ENCODE measurements around the gene ATP9A.

Gene ATP9A

GRCh38 chr20:51608061-51608460 lies 160.1 kb downstream of the ATP9A start:
- DNase-seq (ENCODE audit: low read depth in 1 of 2, low spot score in 1 of 2) = no peak

DNA sequence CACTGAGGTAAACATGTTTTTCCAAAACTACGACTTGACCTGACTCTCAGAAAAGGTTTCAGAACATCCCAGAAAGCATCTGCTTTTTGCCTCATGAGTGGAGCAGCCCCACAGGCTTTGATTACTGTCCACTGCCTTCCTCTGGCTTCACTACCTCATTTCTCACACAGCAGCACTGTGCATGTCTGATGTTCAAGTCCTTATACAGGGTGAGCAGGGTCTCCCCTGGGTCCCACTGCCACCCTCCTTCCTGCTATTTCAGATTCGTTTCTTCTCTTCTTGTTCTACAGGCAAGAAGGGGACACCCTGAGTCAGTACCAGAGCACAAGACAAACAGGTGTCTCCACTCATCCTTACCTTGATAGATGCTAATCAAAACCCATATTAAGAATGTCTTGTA lies 161.0 kb downstream of the ATP9A start:
- DNase-seq (ENCODE audit: low read depth in 1 of 2, low spot score in 1 of 2) = no peak

DNA sequence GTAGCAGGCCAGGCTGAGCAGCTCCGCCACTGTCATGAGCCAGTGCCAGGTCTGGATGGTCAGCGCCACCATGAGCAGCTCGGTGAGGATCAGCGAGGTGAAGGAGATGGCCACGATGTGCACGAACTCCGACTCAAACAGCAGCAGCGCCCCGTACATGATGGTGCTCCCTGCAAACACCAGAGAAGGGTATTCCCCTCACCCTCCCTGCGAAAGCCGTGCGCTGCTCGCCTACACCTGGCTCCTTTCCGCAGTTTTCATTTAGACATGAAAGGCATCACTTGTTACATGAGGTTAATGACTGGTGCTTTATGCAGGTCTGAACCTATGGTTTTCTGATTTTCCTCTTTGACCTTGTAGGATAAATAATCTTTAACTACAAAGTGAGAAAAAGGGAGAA lies 163.3 kb downstream of the ATP9A start:
- DNase-seq (ENCODE audit: low read depth in 1 of 2, low spot score in 1 of 2) = no peak

- DNase-seq (ENCODE audit: low read depth in 1 of 2, low spot score in 1 of 2) = no peak
These were observed 166.1 kb downstream of the ATP9A start for GRCh38 chr20:51602131-51602530.

- DNase-seq (ENCODE audit: low read depth in 1 of 2, low spot score in 1 of 2) = no peak
These were observed 167.2 kb downstream of the ATP9A start for GRCh38 chr20:51600950-51601349.

GRCh38 chr20:51600016-51600420 lies 168.2 kb downstream of the ATP9A start:
- DNase-seq (ENCODE audit: low read depth in 1 of 2, low spot score in 1 of 2) = no peak

GRCh38 chr20:51598556-51598955 lies 169.6 kb downstream of the ATP9A start:
- DNase-seq (ENCODE audit: low read depth in 1 of 2, low spot score in 1 of 2) = no peak

- no peak for DNase-seq (ENCODE audit: low read depth in 1 of 2, low spot score in 1 of 2)
These were observed 170.6 kb downstream of the ATP9A start for GRCh38 chr20:51597389-51598231.

DNA sequence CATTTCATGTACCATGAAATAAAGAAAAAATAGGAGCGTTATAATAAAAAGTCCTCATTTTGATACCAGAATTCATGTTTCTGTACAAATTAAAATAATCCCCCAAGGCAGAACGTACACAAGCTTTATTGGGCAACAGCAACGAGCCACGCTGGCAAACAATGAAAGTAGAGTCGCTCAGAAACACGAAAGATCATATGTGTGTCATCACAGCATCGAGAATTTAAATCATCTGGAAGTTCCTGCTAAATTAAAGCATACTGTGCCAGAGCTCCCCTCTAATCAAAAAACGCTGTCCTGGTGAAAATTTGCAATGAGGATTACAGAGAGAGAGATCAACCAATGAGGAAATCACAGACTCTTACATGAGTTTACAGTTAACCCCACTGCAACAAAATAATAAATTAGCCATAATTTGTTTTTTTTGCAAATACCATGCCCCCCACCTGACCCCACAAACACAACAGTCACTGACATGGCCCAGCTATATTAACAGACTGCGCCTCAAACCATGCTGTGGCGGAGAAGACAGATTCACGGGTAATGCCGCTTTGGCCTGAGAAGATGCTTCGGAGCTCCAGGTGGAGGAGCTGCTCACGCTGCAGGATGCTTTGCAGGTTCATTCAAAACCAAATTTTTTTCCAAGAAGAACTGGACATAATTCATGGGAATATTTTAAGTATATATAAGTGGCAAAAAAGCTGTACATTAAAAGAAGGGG lies 171.4 kb downstream of the ATP9A start:
- DNase-seq (ENCODE audit: low read depth in 1 of 2, low spot score in 1 of 2) = no peak

GRCh38 chr20:51595744-51596143 lies 172.4 kb downstream of the ATP9A start:
- no peak for DNase-seq (ENCODE audit: low read depth in 1 of 2, low spot score in 1 of 2)

DNA sequence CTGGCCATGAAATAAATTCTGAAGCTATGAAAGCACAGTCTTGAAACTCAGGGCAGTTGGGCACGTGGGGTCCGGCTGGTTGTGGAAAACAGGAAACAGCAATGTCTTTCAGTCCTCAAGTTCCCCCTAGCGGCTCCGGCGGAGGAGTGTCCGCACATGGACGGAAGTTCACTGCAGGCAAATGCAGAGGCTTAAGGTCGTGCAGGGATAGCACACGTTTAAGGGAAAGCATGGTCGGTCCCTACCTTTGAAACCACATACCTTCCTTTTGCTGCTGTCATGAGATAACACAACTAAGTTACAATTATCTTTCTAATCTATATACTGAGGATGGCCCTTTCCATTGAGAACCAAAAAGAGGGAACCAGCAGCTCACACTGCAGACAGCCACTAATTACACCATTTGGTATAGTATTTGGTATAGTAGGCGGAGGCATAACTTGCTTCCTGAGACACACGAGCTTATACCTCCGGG lies 173.1 kb downstream of the ATP9A start:
- DNase-seq (ENCODE audit: low read depth in 1 of 2, low spot score in 1 of 2) = peak; percentile 56 to 72

GRCh38 chr20:51594236-51595057 lies 173.7 kb downstream of the ATP9A start:
- no peak for DNase-seq (ENCODE audit: low read depth in 1 of 2, low spot score in 1 of 2)

DNA sequence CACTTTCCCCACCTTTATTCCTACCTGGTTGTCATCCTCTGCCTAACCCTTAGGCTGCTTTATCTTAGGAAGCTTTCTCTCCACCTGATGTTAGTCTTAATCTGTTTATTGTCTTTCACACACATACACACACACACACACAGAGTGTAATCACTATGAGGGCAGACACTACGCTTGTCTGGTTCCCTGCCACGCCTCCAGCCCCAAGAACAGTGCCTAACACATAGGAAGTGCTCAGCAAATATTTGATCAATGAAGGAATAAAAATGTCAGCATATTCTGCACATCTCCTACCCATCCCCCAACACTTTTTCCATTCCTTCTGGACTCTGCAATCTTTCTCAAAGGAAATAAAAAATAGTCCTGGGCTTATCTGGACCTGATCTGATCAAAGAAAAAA lies 174.6 kb downstream of the ATP9A start:
- no peak for DNase-seq (ENCODE audit: low read depth in 1 of 2, low spot score in 1 of 2)

- DNase-seq (ENCODE audit: low read depth in 1 of 2, low spot score in 1 of 2) = no peak
These were observed 175.6 kb downstream of the ATP9A start for GRCh38 chr20:51592564-51592963.

DNA sequence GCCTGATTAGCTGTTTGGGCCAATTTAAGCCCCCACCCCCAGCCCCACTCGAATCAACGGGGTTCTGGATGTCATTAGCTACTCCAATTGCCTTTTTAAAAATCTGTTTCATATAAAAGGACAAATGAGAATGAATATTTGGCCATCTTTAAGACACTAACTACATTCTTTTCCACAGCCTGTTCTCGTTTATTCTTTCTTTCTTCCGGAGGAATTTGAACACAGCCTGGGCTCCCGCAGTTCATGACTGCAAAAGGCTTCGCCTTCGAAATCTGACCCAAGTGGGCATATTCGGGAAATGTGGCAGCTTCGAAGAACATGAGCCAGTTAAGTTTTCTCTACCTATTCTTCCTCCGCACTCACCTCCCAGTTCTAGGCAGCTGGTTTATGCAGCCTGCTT lies 176.3 kb downstream of the ATP9A start:
- no peak for DNase-seq (ENCODE audit: low read depth in 1 of 2, low spot score in 1 of 2)

DNA sequence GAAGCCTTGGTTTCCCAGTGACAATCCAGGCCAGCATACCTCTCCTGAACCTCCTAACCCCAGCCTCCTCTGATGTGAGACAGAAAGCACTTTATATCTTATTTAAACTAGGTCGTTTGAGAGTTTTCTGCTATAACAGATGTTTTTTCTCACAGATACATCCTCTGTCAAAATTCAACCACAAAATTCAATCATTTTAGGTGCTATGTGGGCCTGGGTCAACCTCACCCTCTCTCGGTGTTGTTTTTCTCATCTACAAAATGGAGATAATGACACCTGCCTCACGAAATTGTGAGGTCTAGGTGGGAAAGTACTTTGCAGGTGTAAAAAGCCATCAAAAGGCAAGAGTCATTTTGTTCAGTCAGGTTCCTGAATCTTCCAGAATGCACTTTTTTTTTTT lies 179.4 kb downstream of the ATP9A start:
- no peak for DNase-seq (ENCODE audit: low read depth in 1 of 2, low spot score in 1 of 2)

GRCh38 chr20:51587145-51587544 lies 181.0 kb downstream of the ATP9A start:
- DNase-seq (ENCODE audit: low read depth in 1 of 2, low spot score in 1 of 2) = no peak

GRCh38 chr20:51586005-51586440 lies 182.2 kb downstream of the ATP9A start:
- DNase-seq (ENCODE audit: low read depth in 1 of 2, low spot score in 1 of 2) = no peak

- DNase-seq (ENCODE audit: low read depth in 1 of 2, low spot score in 1 of 2) = no peak
These were observed 183.0 kb downstream of the ATP9A start for GRCh38 chr20:51585148-51585547.

- no peak for DNase-seq (ENCODE audit: low read depth in 1 of 2, low spot score in 1 of 2)
These were observed 183.5 kb downstream of the ATP9A start for GRCh38 chr20:51584737-51585136.

GRCh38 chr20:51584116-51584515 lies 184.1 kb downstream of the ATP9A start:
- no peak for DNase-seq (ENCODE audit: low read depth in 1 of 2, low spot score in 1 of 2)
